H1 (cell line): ENCODE measurements around the gene ACTN4. TPM values are rescaled to one million over a fixed set of nuclear protein-coding genes. Genes with fewer than 3 reads are reported as not detected.

Experiments
- CBX8 ChIP-seq: fragments of 300-800, 300-1000 bp; sonication (generic); IDR thresholded peaks from 2 replicates; pipeline ENCODE4 v1.7.1; 2016; ENCODE audit warnings: low read depth, low read length, borderline replicate concordance
- CHD1 ChIP-seq: IDR thresholded peaks from 2 replicates; pipeline ENCODE4 v1.6.1; 2012; ENCODE audit warnings: low read depth, low read length, improper control_type of control experiment
- EP300 ChIP-seq, 2 experiments: IDR thresholded peaks; 1 replicate in 1 of 2; 2 replicates in 1 of 2; pipeline ENCODE4 v1.6.1; 2011 to 2012; ENCODE audit warnings: low read depth in 2 of 2, low read length in 2 of 2, mild to moderate bottlenecking in 2 of 2, borderline replicate concordance in 1 of 2, inconsistent platforms in 1 of 2, moderate library complexity in 1 of 2
- HDAC6 ChIP-seq: IDR thresholded peaks from one replicate; pipeline ENCODE4 v1.7.1; 2012; ENCODE audit warnings: low read depth, mild to moderate bottlenecking, inconsistent platforms, low read length, moderate library complexity
- RNF2 ChIP-seq: fragments of 200-900, 300-1000 bp; sonication (generic); IDR thresholded peaks from 2 replicates; pipeline ENCODE4 v1.7.1; 2016; ENCODE audit warnings: borderline replicate concordance, low read depth, mild to moderate bottlenecking, antibody characterized with exemption, low read length; ENCODE audit not compliant: poor library complexity, severe bottlenecking; ENCODE audit errors: missing control alignments
- polyA plus RNA-seq, 7 experiments: library from polyadenylated mRNA; depleted of rRNA in 3 of 7; stranded (reverse) in 5 of 7; unstranded in 2 of 7; fragments of >200 nt in 5 of 7; fragments of 200-250 nt in 2 of 7; gene quantifications; 1 replicate in 5 of 7; 2 replicates in 1 of 7; 4 replicates in 1 of 7; pipeline versions ENCODE4 v1.2.1 to v1.2.3, GENCODE V29; 2011 to 2013; ENCODE audit warnings: missing spikeins in 2 of 7, mixed read lengths in 2 of 7
- total RNA-seq: library from RNA; stranded (reverse); fragmentation: NEBNext Ultra II Directional; extraction: Animal tissue kit (Norgen Biotek cat#: 25700); gene quantifications from 2 replicates; pipeline ENCODE4 v1.2.1, GENCODE V29; 2021
- TF ChIP-seq, protein P1 (sequence below): IDR thresholded peaks from 2 replicates; pipeline ENCODE4 v1.6.1; 2012; ENCODE audit warnings: inconsistent platforms

Gene ACTN4
- total and polyA plus RNA-seq, 2 of the 8 experiments (the other 6 are each of a cell fraction or from before 2014, with no cell fraction given) = 211 to 520 TPM

DNA sequence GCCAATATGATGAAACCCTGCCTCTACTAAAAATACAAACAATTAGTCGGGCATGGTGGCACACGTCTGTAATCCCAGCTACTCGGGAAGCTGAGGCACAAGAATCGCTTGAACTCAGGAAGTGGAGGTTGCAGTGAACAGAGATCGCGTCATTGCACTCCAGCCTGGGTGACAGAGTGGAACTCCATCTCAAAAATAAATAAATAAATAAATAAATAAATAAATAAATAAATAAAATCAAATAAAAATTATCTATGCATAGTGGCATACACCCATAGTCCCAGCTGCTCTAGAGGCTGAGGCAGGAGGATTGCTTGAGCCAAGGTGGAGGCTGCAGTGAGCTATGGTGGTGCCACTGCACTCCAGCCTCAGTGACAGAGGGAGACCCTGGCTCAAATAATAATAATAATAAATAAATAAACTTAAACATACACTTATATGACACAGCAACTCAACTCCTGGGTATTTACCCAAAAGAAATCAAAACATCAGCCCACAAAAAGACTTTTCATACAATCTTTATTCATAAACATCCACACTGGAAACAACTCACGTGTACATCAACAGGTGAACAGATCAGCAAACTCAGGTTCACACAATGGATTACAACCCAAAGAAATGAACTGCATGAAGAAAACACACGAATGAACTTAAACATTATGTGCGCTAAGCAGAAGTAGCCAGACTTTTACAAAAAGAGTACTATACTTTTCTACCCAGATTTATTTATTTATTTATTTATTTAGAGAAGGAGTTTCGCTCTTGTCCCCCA lies 119.0 kb downstream of the ACTN4 start (continued):
- TF ChIP-seq, protein P1, sequence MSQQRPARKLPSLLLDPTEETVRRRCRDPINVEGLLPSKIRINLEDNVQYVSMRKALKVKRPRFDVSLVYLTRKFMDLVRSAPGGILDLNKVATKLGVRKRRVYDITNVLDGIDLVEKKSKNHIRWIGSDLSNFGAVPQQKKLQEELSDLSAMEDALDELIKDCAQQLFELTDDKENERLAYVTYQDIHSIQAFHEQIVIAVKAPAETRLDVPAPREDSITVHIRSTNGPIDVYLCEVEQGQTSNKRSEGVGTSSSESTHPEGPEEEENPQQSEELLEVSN = no peak
- TF ChIP-seq CHD1 (no peak), HDAC6 (no peak), EP300 (IDR thresholded peaks at IDR 0.05; ENCODE audit: borderline replicate concordance in 1 of 2, low read depth in 2 of 2, low read length in 2 of 2) (no peak), RNF2 (no peak), CBX8 (no peak)
